HG03159 (cell line): ENCODE data around the gene GADD45G.

Source experiments
- ATAC-seq: cut with Tn5 transposase; IDR thresholded peaks from one replicate; pipeline ENCODE4 v1.9.1; 2021; ENCODE audit warnings: mild to moderate bottlenecking, moderate library complexity; ENCODE audit not compliant: unreplicated experiment

Gene GADD45G

DNA sequence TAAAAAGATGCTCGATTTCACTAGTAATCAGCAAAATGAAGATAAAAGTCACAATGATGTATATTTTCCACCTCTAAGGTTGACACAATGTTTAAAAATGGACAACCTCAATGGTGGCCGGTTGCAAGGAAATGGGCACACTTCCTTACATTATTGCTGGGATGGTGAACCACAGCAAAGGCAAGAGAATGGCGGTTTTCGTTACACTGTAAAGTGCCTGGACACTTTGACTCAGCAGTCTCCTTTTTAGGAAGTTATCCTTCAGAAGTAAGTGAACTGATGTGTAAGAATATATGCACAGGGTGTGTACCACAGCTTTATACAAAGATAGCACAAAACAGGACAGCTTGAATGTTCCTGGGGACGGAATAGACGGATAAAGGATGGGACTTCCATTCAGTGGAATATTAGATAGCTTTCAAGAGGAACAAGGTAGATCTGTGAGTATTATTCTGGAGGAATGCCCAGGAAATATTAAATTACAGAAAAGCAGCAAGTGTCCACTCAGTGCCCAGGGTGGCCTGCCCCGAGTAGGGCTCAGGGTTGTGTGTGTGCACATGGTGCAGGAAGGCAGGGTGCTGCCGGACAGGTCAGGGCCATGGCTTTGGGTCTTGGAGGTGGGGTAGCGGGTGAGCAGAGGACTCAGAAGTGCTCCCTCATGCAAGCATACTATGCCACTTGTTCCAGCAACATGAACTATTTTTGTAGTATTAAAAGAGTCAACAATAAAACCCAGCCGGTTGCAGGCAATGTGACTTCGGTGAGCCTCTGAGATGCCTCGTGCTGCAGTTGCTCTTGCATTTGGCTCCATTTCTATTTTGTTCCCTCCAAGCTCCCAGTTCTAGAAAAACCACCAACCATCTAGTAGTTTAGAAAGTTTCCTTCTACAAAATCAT lies 24.5 kb downstream of the GADD45G start:
- no peak for ATAC-seq

DNA sequence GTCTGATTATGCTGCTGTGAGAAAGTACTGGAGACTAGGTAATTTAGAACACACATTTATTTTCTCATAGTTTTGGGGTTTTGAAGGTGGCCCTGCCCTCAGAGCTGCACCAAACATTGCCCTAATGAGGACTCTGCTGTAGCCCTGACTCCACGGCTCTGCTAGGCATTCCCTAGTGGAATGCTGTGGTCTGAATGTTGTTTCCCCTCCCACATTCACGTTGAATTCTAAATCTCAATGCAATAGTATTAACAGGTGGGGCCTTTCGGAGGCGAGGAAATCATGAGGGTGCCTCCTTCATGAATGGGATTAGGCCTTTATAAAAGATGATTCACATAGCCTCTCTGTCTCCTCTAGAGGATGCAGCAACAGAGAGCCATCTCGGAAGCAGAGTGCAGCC lies 25.7 kb downstream of the GADD45G start:
- no peak for ATAC-seq

DNA sequence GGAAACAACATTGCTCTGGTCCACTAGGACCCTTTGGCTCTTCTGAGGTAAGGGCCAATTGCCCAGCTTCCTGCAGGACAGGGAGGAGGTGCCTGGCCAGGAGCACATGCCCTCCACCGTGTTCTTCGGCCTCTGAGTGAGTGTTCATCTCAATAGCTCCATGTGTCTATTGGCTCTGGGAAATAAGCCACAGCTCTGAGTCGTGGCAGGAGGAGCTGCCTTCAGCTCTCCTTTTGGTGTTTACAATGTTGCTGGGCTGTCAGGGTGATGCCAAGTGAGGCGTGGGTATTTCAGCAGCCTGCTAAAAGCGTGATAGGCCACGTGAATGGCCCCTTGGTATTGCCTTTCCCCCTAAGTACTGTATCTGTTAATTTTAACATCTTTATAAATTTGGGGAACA lies 26.6 kb downstream of the GADD45G start:
- no peak for ATAC-seq

DNA sequence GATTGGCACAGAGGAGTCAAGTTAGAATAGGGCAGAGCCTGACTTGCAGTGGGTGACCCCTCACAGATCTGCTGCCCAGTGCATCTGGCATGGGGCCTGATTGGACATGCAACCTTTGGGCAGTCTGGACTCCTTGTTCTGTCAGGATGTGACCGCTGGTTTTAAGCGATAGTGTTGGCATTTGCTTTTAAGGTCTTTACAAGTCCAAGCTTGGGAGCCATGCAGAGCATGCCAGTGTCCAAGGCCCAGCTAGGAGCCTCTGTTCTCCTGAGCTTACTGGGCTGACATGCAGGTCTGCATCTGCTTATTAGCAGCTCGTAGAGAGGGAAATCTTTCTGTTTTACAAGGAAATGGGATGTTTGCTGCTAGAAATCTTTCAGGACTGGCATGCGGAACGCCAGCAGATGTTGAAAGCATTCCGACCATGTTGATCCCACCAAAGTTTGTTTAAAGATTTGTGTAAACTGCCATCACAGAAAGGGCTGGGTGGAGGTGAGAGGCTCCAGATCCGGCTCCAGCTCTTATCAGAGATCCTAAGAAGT lies 27.5 kb downstream of the GADD45G start:
- no peak for ATAC-seq

DNA sequence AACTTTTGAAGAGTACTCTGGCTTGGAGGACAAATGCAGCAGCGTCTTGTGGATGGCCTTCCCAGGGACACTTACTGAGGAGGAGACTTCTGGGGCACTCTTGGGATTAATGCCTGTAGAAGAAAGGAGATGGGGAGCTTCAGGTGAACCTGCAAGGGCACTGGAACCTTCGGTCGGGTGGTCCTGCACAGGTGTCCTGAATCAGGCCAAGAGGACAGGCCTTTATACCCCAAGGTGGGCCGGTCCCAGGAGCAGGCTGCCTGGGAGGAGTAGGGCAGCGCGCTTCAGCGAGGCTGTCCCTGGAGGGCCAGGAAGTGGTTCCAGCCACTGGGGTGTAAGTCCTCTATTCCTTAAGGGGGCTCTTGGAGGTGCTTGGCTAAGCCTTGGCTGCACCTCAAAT lies 27.9 kb downstream of the GADD45G start:
- no peak for ATAC-seq

DNA sequence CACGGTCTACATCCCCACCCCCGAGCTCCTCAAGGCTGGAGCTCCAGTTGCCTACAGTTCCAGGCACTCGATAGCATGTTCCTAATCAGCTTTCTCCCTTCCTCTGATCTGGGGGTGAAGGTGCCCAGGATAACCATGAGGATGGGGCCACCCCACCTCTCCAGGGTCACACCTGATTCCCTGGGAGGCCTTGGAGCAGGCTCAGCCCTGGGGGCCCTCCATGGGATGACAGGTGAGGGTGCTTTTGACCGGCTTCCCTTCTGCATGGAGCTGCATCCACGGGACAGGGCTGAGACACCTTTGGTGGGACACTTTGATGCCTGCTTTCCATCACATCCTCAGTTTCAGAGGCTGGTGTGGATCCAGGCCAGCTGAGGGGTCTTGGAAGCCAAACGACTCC lies 28.6 kb downstream of the GADD45G start:
- no peak for ATAC-seq

DNA sequence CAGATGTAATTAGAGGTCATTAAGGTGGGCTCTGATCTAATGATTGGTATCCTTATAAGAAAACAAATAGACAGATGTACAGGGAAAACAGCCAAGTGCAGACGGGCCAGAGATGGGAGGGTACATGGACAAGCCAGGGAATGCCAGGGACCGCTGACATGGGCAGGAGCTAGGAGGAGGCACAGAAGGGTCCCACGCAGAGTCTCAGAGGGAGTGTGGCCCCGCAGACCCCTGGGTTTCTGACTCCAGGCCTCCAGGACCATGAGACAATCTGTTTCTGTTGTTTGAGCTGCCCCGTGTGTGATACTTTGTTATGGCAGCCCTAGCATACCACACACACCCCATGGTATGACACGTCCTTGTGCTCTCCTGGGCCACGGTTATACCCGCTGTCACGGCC lies 29.1 kb downstream of the GADD45G start:
- ATAC-seq, result no peak

DNA sequence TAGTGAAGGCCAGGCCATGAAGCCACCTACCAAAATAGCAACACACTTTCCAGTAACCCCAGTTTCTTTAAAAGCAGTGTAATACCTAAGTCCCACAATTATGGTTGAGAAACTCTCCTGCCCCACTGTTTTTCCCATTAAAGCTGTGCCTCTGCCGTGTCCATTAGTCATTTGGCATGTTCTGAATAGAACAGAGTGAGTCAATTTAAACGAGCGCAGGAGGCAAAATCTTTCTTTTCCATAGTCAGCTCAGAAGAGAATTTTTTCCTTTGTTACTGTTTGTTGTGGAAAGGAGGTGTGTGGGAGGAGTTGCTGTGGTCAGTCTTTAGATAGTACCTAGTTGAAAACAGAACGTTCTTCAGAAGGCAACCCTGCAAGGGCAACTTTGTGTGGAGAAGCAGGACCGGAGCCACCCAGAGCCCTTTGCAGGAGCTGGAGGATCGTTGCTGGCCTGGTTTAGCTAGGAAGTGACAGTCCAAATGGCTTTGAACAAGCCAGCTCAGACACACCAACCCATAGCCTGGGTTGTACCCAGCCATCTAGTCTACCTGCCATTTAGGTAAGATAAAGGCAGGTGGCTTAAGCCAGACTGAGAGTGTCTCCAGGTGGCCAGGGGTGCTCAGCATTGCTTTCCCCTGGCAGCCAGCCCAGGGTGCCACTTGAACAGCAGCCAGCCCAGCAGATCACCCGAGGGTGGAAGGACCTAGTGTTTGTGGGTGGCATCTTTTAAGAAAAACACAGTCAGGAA lies 30.4 kb downstream of the GADD45G start:
- no peak for ATAC-seq

DNA sequence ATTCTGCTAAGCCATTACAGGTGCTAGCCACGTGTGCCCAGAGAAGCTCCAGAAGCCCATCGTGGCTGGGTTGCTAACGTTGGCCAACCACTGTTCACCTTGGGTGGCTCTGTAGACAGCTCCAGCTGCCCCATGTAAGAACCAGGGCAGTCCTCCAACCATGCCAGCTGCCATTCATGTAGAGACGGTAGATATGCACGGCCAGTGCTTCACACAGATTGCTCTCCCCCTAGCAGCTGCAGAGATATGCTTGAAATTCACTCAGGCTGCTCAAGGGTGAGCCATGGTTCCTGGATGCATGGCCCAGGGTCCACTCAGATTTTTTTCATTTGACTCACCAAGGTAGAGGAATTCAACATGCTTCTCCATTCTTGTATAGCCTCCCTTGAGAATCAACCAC lies 31.0 kb downstream of the GADD45G start:
- ATAC-seq, result no peak

DNA sequence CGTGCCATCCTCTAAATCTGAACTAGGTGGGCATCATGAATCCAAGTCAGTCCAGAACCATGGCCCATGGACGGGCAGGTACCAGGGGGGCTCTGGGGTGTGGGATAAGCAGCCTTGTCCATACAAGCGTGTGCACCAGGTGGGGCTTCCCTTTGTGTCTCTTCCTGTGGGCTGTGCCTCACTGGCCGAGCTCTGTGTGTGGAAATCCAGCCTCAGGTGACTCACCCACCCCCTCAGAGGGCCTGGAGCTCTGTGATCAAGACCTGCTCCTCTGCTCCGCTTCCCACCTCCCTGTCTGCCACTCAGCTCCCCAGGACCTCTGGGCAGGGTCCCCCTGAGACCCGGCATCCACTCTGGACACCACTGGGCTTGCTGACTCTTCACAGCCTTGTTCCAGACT lies 33.0 kb downstream of the GADD45G start:
- ATAC-seq, result no peak

DNA sequence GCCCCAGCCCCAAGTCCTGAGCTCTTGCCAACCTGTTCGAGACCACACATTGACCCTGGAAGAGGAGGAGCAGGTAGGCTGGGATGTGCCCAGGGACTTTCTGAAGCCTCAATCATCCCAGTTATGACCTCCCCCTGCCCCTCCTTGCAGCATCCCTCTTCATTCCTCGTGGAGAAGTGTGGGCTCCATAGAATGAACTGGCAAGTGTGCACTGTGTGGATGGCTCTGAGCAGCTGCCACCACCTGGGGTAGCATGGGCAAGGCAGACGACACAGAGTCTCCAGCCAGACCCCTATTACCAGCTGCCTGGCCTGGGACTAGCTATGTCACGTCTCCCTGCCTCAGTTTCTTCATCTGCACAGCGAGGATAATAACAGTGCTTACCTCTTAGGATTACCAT lies 33.5 kb downstream of the GADD45G start:
- no peak for ATAC-seq

DNA sequence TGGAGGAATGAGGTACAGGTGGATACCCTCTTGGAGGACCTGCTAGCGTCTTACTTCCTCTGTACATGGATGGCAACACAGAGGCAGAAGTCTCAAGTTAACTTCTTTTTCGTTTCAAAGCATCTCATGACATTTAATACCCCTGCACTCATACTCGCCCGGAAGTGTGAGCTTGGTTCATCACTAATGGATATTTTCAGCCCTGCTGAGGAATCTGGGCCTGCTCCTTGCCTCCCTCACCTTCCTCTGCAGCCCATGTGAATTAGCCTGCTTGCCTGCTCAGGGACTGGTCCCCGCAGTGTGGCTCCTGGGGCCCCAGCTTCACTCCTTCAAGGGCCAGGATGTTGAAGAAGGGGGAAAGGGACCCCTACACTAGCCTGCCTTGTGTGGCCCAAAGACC lies 34.1 kb downstream of the GADD45G start:
- no peak for ATAC-seq

DNA sequence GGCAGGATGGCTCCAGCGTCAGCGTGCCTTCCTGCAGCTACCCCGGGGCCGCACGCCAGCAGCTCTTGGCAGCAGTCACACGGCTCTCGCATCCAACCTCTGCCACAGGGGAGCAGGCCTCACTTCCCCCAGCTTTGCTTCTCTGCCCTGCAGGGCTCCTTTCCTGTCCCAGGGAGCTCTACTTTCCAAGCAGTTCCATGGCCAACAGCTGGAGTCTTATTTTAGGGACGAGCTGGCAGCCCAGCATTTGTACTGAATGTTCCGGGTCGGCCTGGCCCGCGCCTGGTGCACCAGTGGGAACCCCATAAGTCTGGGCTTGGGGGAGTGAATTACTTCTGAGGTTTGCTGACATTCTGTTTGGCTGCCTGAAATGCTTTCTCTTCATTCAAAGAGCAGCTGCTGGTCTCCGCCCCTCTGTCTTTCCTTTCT lies 34.6 kb downstream of the GADD45G start:
- ATAC-seq, result no peak

DNA sequence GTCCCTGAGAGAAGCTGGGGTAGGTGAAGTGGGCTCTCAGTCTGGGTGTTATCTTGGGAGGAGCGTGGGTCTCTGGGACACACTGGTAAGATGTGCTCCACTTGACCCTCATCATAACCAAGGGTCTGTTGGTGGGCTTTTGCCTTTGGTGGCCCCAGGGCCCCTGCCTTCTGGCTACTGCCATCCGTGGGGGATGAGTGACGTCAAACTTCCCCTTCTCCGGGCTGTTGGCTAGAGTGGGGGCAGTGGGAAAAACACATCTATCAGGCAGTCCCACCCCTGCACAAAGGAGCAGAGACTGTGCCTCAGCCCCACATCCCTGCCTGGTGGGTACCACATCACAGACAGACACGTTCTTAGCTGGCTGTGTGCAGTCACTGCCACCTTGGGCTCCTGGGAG lies 35.1 kb downstream of the GADD45G start:
- ATAC-seq, result no peak

DNA sequence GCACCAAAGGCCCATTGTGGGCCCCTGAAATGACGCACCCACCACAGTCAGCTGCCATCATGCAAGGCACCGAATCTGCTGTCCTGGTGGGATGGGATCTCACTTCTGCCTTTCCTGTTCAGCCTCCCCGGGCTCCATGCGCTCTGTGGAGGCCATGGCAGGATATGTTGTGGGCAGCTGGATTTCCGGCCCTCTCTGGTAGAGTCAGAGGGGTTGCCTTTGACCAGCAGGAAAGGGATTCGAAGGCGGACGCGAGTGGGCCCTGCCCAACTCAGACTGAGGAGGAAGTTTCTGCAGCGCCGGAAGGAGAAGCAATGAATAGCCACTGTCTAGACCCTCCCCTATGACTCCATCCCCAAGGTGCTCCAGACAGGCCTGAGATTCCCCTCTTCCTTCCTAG lies 35.5 kb downstream of the GADD45G start:
- ATAC-seq, result no peak

DNA sequence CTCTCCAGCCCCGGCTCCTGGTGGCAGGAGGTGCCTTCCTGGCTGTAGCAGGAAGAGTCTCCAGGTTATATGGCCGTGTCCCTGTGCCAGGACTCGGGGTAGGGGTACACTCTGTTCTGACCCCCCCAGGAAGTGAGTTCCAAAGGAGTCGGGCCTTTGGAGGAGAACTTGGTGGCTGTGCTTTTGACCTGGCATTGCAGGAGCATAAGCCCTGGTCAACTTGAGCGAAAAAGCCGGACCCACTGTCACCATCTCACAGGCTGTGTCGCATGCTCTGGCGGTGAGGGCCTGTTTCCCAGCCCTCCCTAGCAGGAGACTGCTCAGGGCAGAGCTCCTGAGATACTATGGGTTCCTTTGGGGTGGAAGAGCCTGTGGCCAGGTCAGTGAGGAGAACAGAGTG lies 36.0 kb downstream of the GADD45G start:
- no peak for ATAC-seq

DNA sequence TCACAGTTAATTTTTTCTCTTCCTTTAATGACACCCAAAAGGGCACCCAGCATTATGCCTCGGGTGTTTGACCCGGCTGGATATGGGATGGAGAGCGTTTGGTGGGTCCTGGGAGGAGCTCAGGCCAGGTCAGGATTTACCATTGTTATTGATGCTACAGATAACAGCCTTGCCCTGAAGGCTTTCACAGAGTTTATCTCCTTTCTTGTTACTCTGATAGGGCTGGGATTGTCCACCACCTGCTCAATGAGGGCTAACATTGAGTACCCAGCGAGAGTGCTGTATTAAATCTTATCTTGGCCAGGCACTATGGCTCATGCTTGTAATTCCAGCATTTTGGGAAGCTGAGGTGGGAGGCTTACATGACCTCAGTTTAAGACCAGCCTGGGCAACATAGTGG lies 37.2 kb downstream of the GADD45G start:
- no peak for ATAC-seq

DNA sequence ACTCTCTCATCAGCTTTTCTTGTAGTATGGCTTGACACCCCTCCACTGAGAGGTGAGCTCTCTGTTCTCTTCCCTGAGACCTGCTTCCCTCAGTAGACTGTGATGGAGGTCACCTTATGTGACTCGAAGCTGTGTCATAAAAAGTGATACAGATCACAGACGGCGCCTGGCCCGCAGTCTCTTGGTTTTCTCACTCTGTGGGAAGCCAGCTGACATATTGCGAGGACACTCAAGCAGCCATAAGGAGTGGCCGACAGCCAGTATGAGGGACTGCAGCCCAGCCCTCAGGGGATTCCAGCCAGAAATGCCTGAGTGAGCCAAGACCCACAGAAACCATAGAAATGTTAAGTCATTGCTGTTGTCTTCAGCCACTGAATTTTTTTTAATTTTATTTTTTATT lies 38.0 kb downstream of the GADD45G start:
- no peak for ATAC-seq

DNA sequence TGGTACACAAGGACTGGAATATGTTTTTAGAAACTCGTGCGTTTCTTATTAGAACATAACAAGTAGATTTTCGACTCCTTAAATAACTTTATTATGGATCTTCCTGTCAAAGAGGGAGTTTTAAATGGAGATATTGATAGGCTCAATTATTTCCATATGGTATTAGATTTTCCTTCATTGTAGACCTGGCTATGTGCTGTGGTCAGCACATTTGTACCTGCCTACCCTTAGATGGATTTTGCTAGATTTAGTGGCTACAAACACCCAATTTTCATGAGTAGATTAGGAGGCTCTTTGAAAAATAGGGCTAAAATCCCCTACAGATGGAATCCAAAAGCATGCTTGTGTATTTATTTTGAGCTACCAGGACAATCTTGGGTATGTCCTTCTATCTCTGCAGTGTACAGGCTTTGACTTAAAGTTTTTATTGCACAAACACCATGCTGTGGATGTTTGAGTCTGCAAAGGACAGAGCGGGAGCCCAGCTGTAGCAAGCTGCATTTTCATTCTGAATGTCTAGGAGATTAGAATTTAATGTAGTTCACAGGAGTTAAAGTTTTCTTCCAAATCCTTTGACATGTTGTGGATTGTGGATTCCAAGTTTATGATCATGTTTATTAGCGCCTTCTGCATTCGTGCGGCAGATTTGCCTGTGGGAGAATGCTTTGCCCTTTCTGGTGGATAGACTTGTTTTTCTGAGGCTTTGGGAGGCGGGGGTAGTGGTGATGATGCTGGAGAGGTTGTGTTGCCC lies 41.6 kb downstream of the GADD45G start:
- ATAC-seq, result no peak

DNA sequence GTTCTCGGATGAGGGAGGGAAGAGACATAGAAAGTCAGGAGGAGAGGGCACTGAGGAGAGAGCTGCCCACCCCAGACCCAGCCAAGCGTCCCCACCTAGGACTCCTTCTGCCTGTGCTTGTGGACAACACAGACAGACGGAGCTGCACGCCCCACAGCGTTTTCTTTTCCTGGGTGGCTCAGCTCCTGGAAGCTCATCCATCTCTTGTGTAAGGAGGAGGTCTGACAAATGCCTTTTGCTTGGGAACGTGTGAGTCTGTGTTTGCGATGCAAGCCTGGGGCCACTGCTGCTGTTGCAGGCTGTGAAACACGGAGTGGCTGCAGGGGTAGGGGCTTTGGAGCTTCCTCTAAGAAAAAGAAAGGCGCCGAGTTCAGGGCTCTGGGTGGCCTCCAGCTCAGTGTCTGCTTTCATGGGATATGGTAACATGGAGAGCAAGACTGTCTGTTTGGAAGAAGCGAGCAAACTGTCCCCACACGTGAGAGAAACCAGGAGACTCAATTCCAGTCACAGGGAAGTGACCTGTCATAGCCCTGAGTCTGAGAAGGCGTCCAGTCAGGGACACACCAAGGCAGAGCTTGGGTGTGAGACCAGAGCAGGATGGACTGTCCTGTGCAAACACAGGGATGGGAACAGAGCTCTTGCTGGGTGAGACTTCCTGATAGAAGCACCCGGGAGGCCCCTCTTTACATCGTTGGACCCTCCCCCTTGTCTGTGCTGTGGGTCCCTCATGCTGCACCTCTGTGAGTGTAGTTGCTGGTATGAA lies 42.7 kb downstream of the GADD45G start:
- no peak for ATAC-seq
